ENCODE measurements around the gene CFAP221. TPM values are rescaled to one million over a fixed set of nuclear protein-coding genes. Genes with fewer than 3 reads are reported as not detected.

The CFAP221 gene
- total RNA-seq, 2 donors from 2014 or later = 0.56 TPM; not detected in 1

- DNase-seq (ENCODE audit: low spot score) (no peak), ATAC-seq (ENCODE audit: insufficient number of reproducible peaks, low FRiP score, low read depth) (no peak)
- Histone ChIP-seq H3K9me3 (no peaks in the 10 kb centered on the region), H3K4me1 (ENCODE audit: control insufficient read depth in 1 of 2, low read depth in 2 of 2) (peaks cover 0 to 13% of the 10 kb centered on the region in 2 donors), H3K27me3 (replicated peaks; ENCODE audit: insufficient read depth) (no peaks in the 10 kb centered on the region), H3K4me3 (no peak within 1 kb of the TSS), H3K27ac (no peak within 1 kb of the TSS), H3K36me3 (no peaks in the 10 kb centered on the region)
- no peak for TF ChIP-seq CTCF (IDR thresholded peaks at IDR 0.05)
These were observed 20.1 kb upstream of the CFAP221 start, which contains the start of gene SCTR for GRCh38 chr2:119523952-119524694. Gene SCTR (minus strand): TSS chr2:119524483. CDS start chr2:119524226, 257 bp downstream.

- H3K27ac ChIP-seq = no peak overlapping the region
- no peaks in the 10 kb centered on the region for H3K36me3 ChIP-seq
- ATAC-seq (ENCODE audit: insufficient number of reproducible peaks, low FRiP score, low read depth) = no peak
- no peaks in the 10 kb centered on the region for H3K27me3 ChIP-seq (replicated peaks; ENCODE audit: insufficient read depth)
- peaks cover 0 to 13% of the 10 kb centered on the region in 2 donors for H3K4me1 ChIP-seq (ENCODE audit: control insufficient read depth in 1 of 2, low read depth in 2 of 2)
- DNase-seq (ENCODE audit: low spot score) = no peak
- TF ChIP-seq CTCF (IDR thresholded peaks at IDR 0.05) = no peak
- H3K4me3 ChIP-seq = no peak overlapping the region
- H3K9me3 ChIP-seq = no peaks in the 10 kb centered on the region
These were observed 18.6 kb upstream of the CFAP221 start for GRCh38 chr2:119525614-119526013.

- H3K9me3 ChIP-seq = peaks cover 1% of the 10 kb centered on the region
- H3K36me3 ChIP-seq = no peaks in the 10 kb centered on the region
- DNase-seq (ENCODE audit: low spot score) = no peak
- H3K27me3 ChIP-seq (replicated peaks; ENCODE audit: insufficient read depth) = no peaks in the 10 kb centered on the region
- H3K4me1 ChIP-seq (ENCODE audit: control insufficient read depth in 1 of 2, low read depth in 2 of 2) = peaks cover 0 to 13% of the 10 kb centered on the region in 2 donors
- no peak for TF ChIP-seq CTCF (IDR thresholded peaks at IDR 0.05)
- ATAC-seq (ENCODE audit: insufficient number of reproducible peaks, low FRiP score, low read depth) = no peak
- no peak overlapping the region for H3K27ac ChIP-seq
- no peak overlapping the region for H3K4me3 ChIP-seq
These were observed 16.2 kb upstream of the CFAP221 start for GRCh38 chr2:119527999-119528398.

GRCh38 chr2:119531292-119531691 lies 13.0 kb upstream of the CFAP221 start:
- TF ChIP-seq CTCF (IDR thresholded peaks at IDR 0.05) = no peak
- no peak for DNase-seq (ENCODE audit: low spot score)
- Histone ChIP-seq H3K4me3 (no peak overlapping the region), H3K27me3 (replicated peaks; ENCODE audit: insufficient read depth) (no peaks in the 10 kb centered on the region), H3K4me1 (ENCODE audit: control insufficient read depth in 1 of 2, low read depth in 2 of 2) (no peaks in the 10 kb centered on the region), H3K27ac (no peak overlapping the region), H3K36me3 (no peaks in the 10 kb centered on the region), H3K9me3 (peaks cover 8% of the 10 kb centered on the region)
- ATAC-seq (ENCODE audit: insufficient number of reproducible peaks, low FRiP score, low read depth) = no peak

- DNase-seq (ENCODE audit: low spot score) (no peak), ATAC-seq (ENCODE audit: insufficient number of reproducible peaks, low FRiP score, low read depth) (no peak)
- Histone ChIP-seq H3K9me3 (peaks cover 8% of the 10 kb centered on the region), H3K27me3 (replicated peaks; ENCODE audit: insufficient read depth) (no peaks in the 10 kb centered on the region), H3K4me1 (ENCODE audit: control insufficient read depth in 1 of 2, low read depth in 2 of 2) (no peaks in the 10 kb centered on the region), H3K4me3 (no peak overlapping the region), H3K27ac (no peak overlapping the region), H3K36me3 (no peaks in the 10 kb centered on the region)
- no peak for TF ChIP-seq CTCF (IDR thresholded peaks at IDR 0.05)
These were observed 10.7 kb upstream of the CFAP221 start for GRCh38 chr2:119533560-119533959.
